IMR-90 (cell line): ENCODE results near the gene RANBP3. TPM values are rescaled to one million over a fixed set of nuclear protein-coding genes. Genes with fewer than 3 reads are reported as not detected.
A peak's percentile ranks its signal among the peaks of the same experiment; 100 is the strongest.

Source experiments
- ATAC-seq: fragments of 200-7000 bp; cut with Tn5 transposase; 2 replicates; pipeline ENCODE4 v1.9.1; 2020; ENCODE audit warnings: low read depth, mild to moderate bottlenecking, moderate library complexity
- BruUV-seq: library from RNA; stranded (reverse); fragments of 400-500 nt; replicated peaks from 2 replicates; lab custom pipeline; 2021; lab: Mats Ljungman, UMichigan
- CTCF ChIA-PET: fragments of 300-600 bp; formaldehyde crosslinking; extraction: SDS; loops from one replicate; lab custom pipeline; 2021; ENCODE audit warnings: antibody characterized with exemption; lab: Yijun Ruan, JAX
- POLR2A ChIA-PET: fragments of 300-600 bp; sonication (Branson Sonifier 250); formaldehyde crosslinking; loops from one replicate; lab custom pipeline; 2022; ENCODE audit warnings: antibody characterized with exemption; ENCODE audit not compliant: unreplicated experiment; lab: Charles Lee
- DNase-seq: peaks from one replicate; pipeline ENCODE4 v3.0.0; 2013
- H2AFZ ChIP-seq: replicated peaks from 2 replicates; pipeline ENCODE3; 2013; ENCODE audit warnings: low read length, mild to moderate bottlenecking; ENCODE audit not compliant: poor library complexity
- H2AK5ac ChIP-seq: 2 replicates; pipeline ENCODE4 v1.6.1; 2013; ENCODE audit warnings: low read depth, low read length, inconsistent platforms
- H2AK9ac ChIP-seq: replicated peaks from 2 replicates; pipeline ENCODE3; 2013; ENCODE audit warnings: mild to moderate bottlenecking, low read depth, low read length, moderate library complexity; ENCODE audit not compliant: poor library complexity
- H2BK120ac ChIP-seq: 2 replicates; pipeline ENCODE4 v1.6.1; 2013; ENCODE audit warnings: low read depth, low read length, inconsistent platforms
- H2BK15ac ChIP-seq: 3 replicates; pipeline ENCODE4 v1.6.1; 2013; ENCODE audit warnings: low read depth, low read length, inconsistent platforms
- H2BK20ac ChIP-seq: 2 replicates; pipeline ENCODE4 v1.6.1; 2013; ENCODE audit warnings: low read depth, mild to moderate bottlenecking, inconsistent platforms, low read length, moderate library complexity
- H2BK5ac ChIP-seq: 2 replicates; pipeline ENCODE4 v1.6.1; 2013; ENCODE audit warnings: mild to moderate bottlenecking, low read depth, low read length, inconsistent platforms; ENCODE audit not compliant: poor library complexity, severe bottlenecking
- H3K14ac ChIP-seq: replicated peaks from 2 replicates; pipeline ENCODE4 v1.6.1; 2013; ENCODE audit warnings: low read depth, low read length, inconsistent platforms
- H3K18ac ChIP-seq: 2 replicates; pipeline ENCODE4 v1.6.1; 2013; ENCODE audit warnings: low read depth, low read length, control low read depth
- H3K23ac ChIP-seq: 2 replicates; pipeline ENCODE4 v1.6.1; 2013; ENCODE audit warnings: low read depth, low read length, inconsistent platforms
- H3K27ac ChIP-seq: 2 replicates; pipeline ENCODE4 v1.5.1; 2013; ENCODE audit warnings: mild to moderate bottlenecking, control low read depth, low read length; ENCODE audit not compliant: insufficient read depth
- H3K27me3 ChIP-seq: 2 replicates; pipeline ENCODE4 v1.6.1; 2013; ENCODE audit warnings: low read length; ENCODE audit not compliant: control insufficient read depth, insufficient read depth
- H3K36me3 ChIP-seq: 2 replicates; pipeline ENCODE4 v1.6.1; 2013; ENCODE audit warnings: low read length, mixed read lengths; ENCODE audit not compliant: control insufficient read depth, insufficient read depth
- H3K4ac ChIP-seq: 2 replicates; pipeline ENCODE4 v1.6.1; 2013; ENCODE audit warnings: low read depth, low read length, inconsistent platforms
- H3K4me1 ChIP-seq: 2 replicates; pipeline ENCODE4 v1.6.1; 2013; ENCODE audit warnings: low read length, mixed read lengths; ENCODE audit not compliant: control insufficient read depth, insufficient read depth
- H3K4me2 ChIP-seq: 2 replicates; pipeline ENCODE4 v1.6.1; 2013; ENCODE audit warnings: low read depth, mild to moderate bottlenecking, control low read depth, low read length, moderate library complexity
- H3K4me3 ChIP-seq: 2 replicates; pipeline ENCODE4 v1.5.1; 2013; ENCODE audit warnings: low read depth, mild to moderate bottlenecking, control low read depth, low read length, moderate library complexity; ENCODE audit not compliant: insufficient read depth
- H3K56ac ChIP-seq: 2 replicates; pipeline ENCODE4 v1.6.1; 2013; ENCODE audit warnings: low read length, inconsistent platforms; ENCODE audit not compliant: insufficient read depth; ENCODE audit errors: extremely low read depth
- H3K79me1 ChIP-seq, 2 experiments: 2 replicates each; pipeline ENCODE4 v1.6.1; 2013; ENCODE audit warnings: low read length in 2 of 2, inconsistent platforms in 1 of 2, low read depth in 1 of 2
- H3K9ac ChIP-seq: 2 replicates; pipeline ENCODE4 v1.6.1; 2013; ENCODE audit warnings: low read depth, low read length, control low read depth
- H3K9me1 ChIP-seq: 2 replicates; pipeline ENCODE4 v1.6.1; 2013; ENCODE audit warnings: low read length, inconsistent platforms; ENCODE audit not compliant: insufficient read depth
- H3K9me3 ChIP-seq: 2 replicates; pipeline ENCODE4 v1.6.1; 2013; ENCODE audit warnings: low read length; ENCODE audit not compliant: control insufficient read depth, insufficient read depth
- H4K20me1 ChIP-seq: 2 replicates; pipeline ENCODE4 v1.6.1; 2013; ENCODE audit warnings: low read length, inconsistent platforms; ENCODE audit not compliant: insufficient read depth
- H4K5ac ChIP-seq: 2 replicates; pipeline ENCODE4 v1.6.1; 2013; ENCODE audit warnings: mild to moderate bottlenecking, low read depth, low read length, control low read depth
- H4K8ac ChIP-seq, 2 experiments: 2 replicates each; pipeline ENCODE4 v1.6.1; 2013; ENCODE audit warnings: low read depth in 2 of 2, low read length in 2 of 2, control low read depth in 1 of 2, inconsistent platforms in 1 of 2
- H4K91ac ChIP-seq: 2 replicates; pipeline ENCODE4 v1.6.1; 2013; ENCODE audit warnings: low read depth, low read length, inconsistent platforms; ENCODE audit not compliant: insufficient read depth
- BHLHE40 ChIP-seq: fragments of 150-350 bp; IDR thresholded peaks from 2 replicates; pipeline ENCODE4 v1.6.1; 2016; ENCODE audit warnings: mild to moderate bottlenecking, low read depth, low read length
- CEBPB ChIP-seq: IDR thresholded peaks from 2 replicates; pipeline ENCODE4 v1.6.1; 2012; ENCODE audit warnings: low read depth, low read length, improper control_type of control experiment
- CHD1 ChIP-seq: IDR thresholded peaks from 2 replicates; pipeline ENCODE4 v1.6.1; 2012; ENCODE audit warnings: low read depth, low read length, improper control_type of control experiment
- FOS ChIP-seq: fragments of 150-350 bp; IDR thresholded peaks from 2 replicates; pipeline ENCODE4 v1.6.1; 2016; ENCODE audit warnings: low read depth, low read length
- MAFK ChIP-seq: IDR thresholded peaks from 2 replicates; pipeline ENCODE4 v1.6.1; 2012; ENCODE audit warnings: low read depth, low read length, improper control_type of control experiment
- MAZ ChIP-seq: IDR thresholded peaks from 2 replicates; pipeline ENCODE4 v1.6.1; 2012; ENCODE audit warnings: low read depth, mild to moderate bottlenecking, low read length, improper control_type of control experiment, moderate library complexity, borderline replicate concordance
- MXI1 ChIP-seq: IDR thresholded peaks from 2 replicates; pipeline ENCODE4 v1.6.1; 2012; ENCODE audit warnings: low read depth, mild to moderate bottlenecking, low read length, moderate library complexity, borderline replicate concordance
- NFE2L2 ChIP-seq: fragments of 150-350 bp; IDR thresholded peaks from 2 replicates; pipeline ENCODE4 v1.6.1; 2016; ENCODE audit warnings: low read depth, mild to moderate bottlenecking, low read length
- POLR2A ChIP-seq: IDR thresholded peaks from 2 replicates; pipeline ENCODE4 v1.6.1; 2012; ENCODE audit warnings: mild to moderate bottlenecking, low read depth, low read length
- RAD21 ChIP-seq: IDR thresholded peaks from 2 replicates; pipeline ENCODE4 v1.6.1; 2012; ENCODE audit warnings: low read length, improper control_type of control experiment
- RCOR1 ChIP-seq: IDR thresholded peaks from 2 replicates; pipeline ENCODE4 v1.6.1; 2012; ENCODE audit warnings: mild to moderate bottlenecking, low read length, improper control_type of control experiment; ENCODE audit not compliant: insufficient replicate concordance
- RFX5 ChIP-seq: IDR thresholded peaks from 2 replicates; pipeline ENCODE4 v1.8.0; 2012; ENCODE audit warnings: low read depth, mild to moderate bottlenecking, low read length, moderate library complexity
- SMC3 ChIP-seq: fragments of 150-350 bp; IDR thresholded peaks from 2 replicates; pipeline ENCODE4 v1.6.1; 2016; ENCODE audit warnings: low read depth, mild to moderate bottlenecking, antibody characterized with exemption, low read length, moderate library complexity
- WGBS, 2 experiments: methylation state at CpG; one replicate each; pipeline versions ENCODE4 v1.1.5 to v1.1.7; 2013; ENCODE audit warnings: missing lambda C conversion rate in 2 of 2; ENCODE audit not compliant: insufficient read length in 1 of 2; ENCODE audit errors: extremely low coverage in 2 of 2; 5-methylcytosine and 5-hydroxymethylcytosine counted together
- dilution Hi-C: fragments of 300-500 bp; cut with HindIII; formaldehyde crosslinking; loops from one replicate; pipeline ENCODE4 v1.14.3; 2018; ENCODE audit warnings: low sequenced_read_pairs; ENCODE audit not compliant: unreplicated experiment
- in situ Hi-C: fragments of 300-500 bp; cut with MboI; formaldehyde crosslinking; loops from 3 replicates; pipeline ENCODE4 v1.14.3; 2019; ENCODE audit warnings: low sequenced_read_pairs, inconsistent platforms, mixed read lengths
- intact Hi-C: fragments of 100-400 bp; cut with micrococcal nuclease; formaldehyde crosslinking; loops from 2 replicates; pipeline ENCODE4 v1.10.0; 2022
- polyA plus RNA-seq, 3 experiments: library from polyadenylated mRNA; depleted of rRNA; stranded (reverse); fragments of >200 nt; gene quantifications; 2 replicates each; pipeline ENCODE4 v1.2.3, GENCODE V29; 2012; ENCODE audit warnings: low replicate concordance in 1 of 3
- total RNA-seq: library from RNA; depleted of rRNA; stranded (reverse); fragments of >200 nt; gene quantifications from 2 replicates; pipeline ENCODE4 v1.2.3, GENCODE V29; 2012
- TF ChIP-seq, protein P1 (sequence below): fragments of 150-350 bp; IDR thresholded peaks from 2 replicates; pipeline ENCODE4 v1.6.1; 2016; ENCODE audit warnings: low read depth, mild to moderate bottlenecking, low read length, moderate library complexity, borderline replicate concordance
- TF ChIP-seq, protein P2 (sequence below): fragments of 150-350 bp; IDR thresholded peaks from 2 replicates; pipeline ENCODE4 v1.6.1; 2017; ENCODE audit warnings: mild to moderate bottlenecking, antibody characterized with exemption, low read length, low read depth
- TF ChIP-seq, protein P3 (sequence below): conservative IDR thresholded peaks from 2 replicates; pipeline ENCODE4 v1.5.1; 2012; ENCODE audit warnings: mild to moderate bottlenecking, low read depth, low read length, improper control_type of control experiment

The RANBP3 gene
- total and polyA plus RNA-seq, 2 of the 4 experiments (the other 2 are of a cell fraction), result 42.5 to 111 TPM

DNA sequence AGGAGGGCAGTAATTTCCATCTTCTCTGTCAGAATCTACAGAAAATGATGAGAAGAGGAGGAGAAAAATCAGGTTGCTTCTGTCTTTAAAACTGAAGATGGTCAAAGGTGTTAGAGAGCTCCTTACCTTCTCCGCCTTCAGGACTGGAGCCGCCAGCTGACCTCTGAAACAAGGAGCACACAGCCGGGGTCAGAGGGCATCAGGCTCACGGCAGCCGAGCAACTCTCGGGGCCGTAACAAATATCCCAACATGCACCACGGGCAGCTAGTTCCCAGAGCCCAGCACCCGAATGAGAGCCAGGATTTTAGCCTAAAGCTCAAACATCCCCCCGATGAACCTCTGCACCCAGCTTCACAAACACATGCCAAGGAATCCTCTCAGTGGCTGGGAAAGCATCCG, 36.3 kb downstream of the RANBP3 start:
- whole genome bisulfite sequencing, 2 experiments, result no CpG with 5 or more reads among the region's 11 CpGs
- intact Hi-C loops, result no loop called here

More for the DNA sequence above, 36.3 kb downstream of the RANBP3 start:
- ChIA-PET POLR2A (no interaction called here), CTCF (no interaction called here)
- H3K9me3 ChIP-seq, result no peaks in the 10 kb centered on the region
- H4K91ac ChIP-seq, result peak overlapping the region; percentile 74; the same call in 1 of the 2 replicates
- peak overlapping the region; percentile 69; the same call in 1 of the 2 replicates for H2BK20ac ChIP-seq
- in situ Hi-C loops, result no loop called here
- no peak overlapping the region for H3K9ac ChIP-seq
- H3K56ac ChIP-seq, result no peak overlapping the region
- peak overlapping the region; percentile 88 for H2AK5ac ChIP-seq
- H2BK15ac ChIP-seq, result peak overlapping the region; percentile 47; the same call in 1 of the 3 replicates
- H4K8ac ChIP-seq, result peak overlapping the region; percentile 28 to 73; a peak in 3 of 4 replicates
- H3K27ac ChIP-seq, result peak overlapping the region; percentile 83; the same call in 1 of the 2 replicates
- H3K23ac ChIP-seq, result peak overlapping the region; percentile 71; the same call in 1 of the 2 replicates
- H3K14ac ChIP-seq, result 0 out of 2 replicates have a peak overlapping the region, but pooled peaks have one; percentile 52
- no peak overlapping the region for H3K4me3 ChIP-seq
- H4K20me1 ChIP-seq, result peaks cover 43% of the 10 kb centered on the region
- no peak overlapping the region for H2BK120ac ChIP-seq
- H3K18ac ChIP-seq, result peak overlapping the region; percentile 1; the same call in 1 of the 2 replicates
- H3K4ac ChIP-seq, result peak overlapping the region; percentile 60
- no peaks in the 10 kb centered on the region for H3K27me3 ChIP-seq
- no peak overlapping the region for H2BK5ac ChIP-seq
- dilution Hi-C loops, result no loop called here
- TF ChIP-seq POLR2A, result no peak
- TF ChIP-seq, protein P1, sequence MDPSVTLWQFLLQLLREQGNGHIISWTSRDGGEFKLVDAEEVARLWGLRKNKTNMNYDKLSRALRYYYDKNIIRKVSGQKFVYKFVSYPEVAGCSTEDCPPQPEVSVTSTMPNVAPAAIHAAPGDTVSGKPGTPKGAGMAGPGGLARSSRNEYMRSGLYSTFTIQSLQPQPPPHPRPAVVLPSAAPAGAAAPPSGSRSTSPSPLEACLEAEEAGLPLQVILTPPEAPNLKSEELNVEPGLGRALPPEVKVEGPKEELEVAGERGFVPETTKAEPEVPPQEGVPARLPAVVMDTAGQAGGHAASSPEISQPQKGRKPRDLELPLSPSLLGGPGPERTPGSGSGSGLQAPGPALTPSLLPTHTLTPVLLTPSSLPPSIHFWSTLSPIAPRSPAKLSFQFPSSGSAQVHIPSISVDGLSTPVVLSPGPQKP, result no peak
- TF ChIP-seq CEBPB, result no peak
- TF ChIP-seq, protein P2, sequence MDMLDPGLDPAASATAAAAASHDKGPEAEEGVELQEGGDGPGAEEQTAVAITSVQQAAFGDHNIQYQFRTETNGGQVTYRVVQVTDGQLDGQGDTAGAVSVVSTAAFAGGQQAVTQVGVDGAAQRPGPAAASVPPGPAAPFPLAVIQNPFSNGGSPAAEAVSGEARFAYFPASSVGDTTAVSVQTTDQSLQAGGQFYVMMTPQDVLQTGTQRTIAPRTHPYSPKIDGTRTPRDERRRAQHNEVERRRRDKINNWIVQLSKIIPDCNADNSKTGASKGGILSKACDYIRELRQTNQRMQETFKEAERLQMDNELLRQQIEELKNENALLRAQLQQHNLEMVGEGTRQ, result no peak
- no peak for TF ChIP-seq MXI1
- TF ChIP-seq RCOR1, result no peak
- TF ChIP-seq FOS, result no peak
- TF ChIP-seq, protein P3, sequence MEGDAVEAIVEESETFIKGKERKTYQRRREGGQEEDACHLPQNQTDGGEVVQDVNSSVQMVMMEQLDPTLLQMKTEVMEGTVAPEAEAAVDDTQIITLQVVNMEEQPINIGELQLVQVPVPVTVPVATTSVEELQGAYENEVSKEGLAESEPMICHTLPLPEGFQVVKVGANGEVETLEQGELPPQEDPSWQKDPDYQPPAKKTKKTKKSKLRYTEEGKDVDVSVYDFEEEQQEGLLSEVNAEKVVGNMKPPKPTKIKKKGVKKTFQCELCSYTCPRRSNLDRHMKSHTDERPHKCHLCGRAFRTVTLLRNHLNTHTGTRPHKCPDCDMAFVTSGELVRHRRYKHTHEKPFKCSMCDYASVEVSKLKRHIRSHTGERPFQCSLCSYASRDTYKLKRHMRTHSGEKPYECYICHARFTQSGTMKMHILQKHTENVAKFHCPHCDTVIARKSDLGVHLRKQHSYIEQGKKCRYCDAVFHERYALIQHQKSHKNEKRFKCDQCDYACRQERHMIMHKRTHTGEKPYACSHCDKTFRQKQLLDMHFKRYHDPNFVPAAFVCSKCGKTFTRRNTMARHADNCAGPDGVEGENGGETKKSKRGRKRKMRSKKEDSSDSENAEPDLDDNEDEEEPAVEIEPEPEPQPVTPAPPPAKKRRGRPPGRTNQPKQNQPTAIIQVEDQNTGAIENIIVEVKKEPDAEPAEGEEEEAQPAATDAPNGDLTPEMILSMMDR, result no peak
- no peak for TF ChIP-seq SMC3
- no peak for TF ChIP-seq BHLHE40
- TF ChIP-seq MAZ, result no peak
- no peak for TF ChIP-seq NFE2L2
- no peak for TF ChIP-seq MAFK
- TF ChIP-seq RAD21, result no peak
- TF ChIP-seq CHD1, result no peak
- no peak for TF ChIP-seq RFX5
- H3K9me1 ChIP-seq, result peaks cover 43% of the 10 kb centered on the region
- no peak overlapping the region for H2AFZ ChIP-seq
- BruUV-seq, result no TSS peak
- DNase-seq, result no peak
- H3K79me1 ChIP-seq, result peaks cover 50 to 91% of the 10 kb centered on the region in 2 experiments
- H3K4me1 ChIP-seq, result peaks cover 31% of the 10 kb centered on the region
- H3K4me2 ChIP-seq, result no peak overlapping the region
- ATAC-seq, result no peak
- H2AK9ac ChIP-seq, result peak overlapping the region; percentile 58
- peaks cover 35% of the 10 kb centered on the region for H3K36me3 ChIP-seq
- no peak overlapping the region; the same call in 1 of the 2 replicates for H4K5ac ChIP-seq
